Measurements from ENCODE around the gene ORM1. TPM values are rescaled to one million over a fixed set of nuclear protein-coding genes. Genes with fewer than 3 reads are reported as not detected.

The ORM1 gene
- total RNA-seq, 2 experiments from 2014 or later: not detected

DNA sequence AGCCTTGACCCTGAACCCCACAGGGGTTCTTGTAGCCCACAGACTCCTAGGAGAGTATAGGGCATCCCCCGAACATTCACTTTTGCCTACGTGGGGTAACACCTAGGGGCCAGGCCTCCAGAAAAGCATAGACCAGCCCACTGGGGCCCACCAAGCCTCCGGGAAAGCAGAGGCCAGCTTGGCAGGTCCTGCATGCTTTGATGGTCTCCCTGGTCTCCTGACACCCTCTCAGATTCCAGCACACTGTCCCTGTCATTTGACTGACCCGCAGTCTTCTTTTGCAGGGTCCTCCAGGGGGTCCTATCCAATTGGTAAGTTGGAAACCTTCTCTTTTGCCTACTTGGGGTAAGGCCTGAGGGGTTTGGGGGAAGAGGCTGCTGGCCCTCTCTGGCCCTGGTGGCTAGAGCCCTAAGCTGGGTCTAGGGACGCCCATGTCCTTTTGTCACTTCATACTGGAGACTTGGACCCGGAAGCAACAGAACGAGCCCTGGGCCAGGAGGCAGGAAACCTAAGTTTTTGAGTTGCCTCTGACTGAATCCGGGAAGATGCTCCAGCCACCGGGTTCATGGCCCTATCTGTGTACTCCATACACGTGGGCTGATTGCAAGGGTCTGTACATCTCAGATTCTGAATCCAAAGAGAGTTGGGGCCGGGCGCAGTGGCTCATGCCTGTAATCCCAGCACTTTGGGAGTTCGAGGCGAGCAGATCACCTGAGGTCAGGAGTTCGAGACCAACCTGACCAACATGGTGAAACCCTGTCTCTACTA lies 20.9 kb upstream of the ORM1 start:
- Histone ChIP-seq H3K4me3 (ENCODE audit: low read depth, low read length, poor library complexity, severe bottlenecking) (no peak overlapping the region), H4K20me1 (ENCODE audit: insufficient read depth, low read length) (no peaks in the 10 kb centered on the region), H3K9me2 (ENCODE audit: insufficient read depth, low read length) (no peaks in the 10 kb centered on the region), H3K4me2 (ENCODE audit: low read length) (no peak overlapping the region), H3K27ac (ENCODE audit: low read depth, low read length, poor library complexity, severe bottlenecking) (no peak overlapping the region), H2AFZ (ENCODE audit: low read length) (no peak overlapping the region), H3K36me3 (ENCODE audit: insufficient read depth, low read length) (no peaks in the 10 kb centered on the region), H3K79me2 (ENCODE audit: insufficient read depth, low read depth, low read length) (no peaks in the 10 kb centered on the region), H3K4me1 (ENCODE audit: insufficient read depth, low read length, poor library complexity, severe bottlenecking) (no peaks in the 10 kb centered on the region), H3K9me3 (ENCODE audit: low read length) (no peaks in the 10 kb centered on the region)
- no peak for DNase-seq (ENCODE audit: low spot score)
- intact Hi-C loops (cut with micrococcal nuclease; ENCODE audit: unreplicated experiment): no loop called here
- BruUV-seq (replicated peaks): no TSS peak
- CTCF ChIA-PET (ENCODE audit: unreplicated experiment): no interaction called here
- no peak for TF ChIP-seq EZH2phosphoT487 (IDR thresholded peaks at IDR 0.05; ENCODE audit: borderline replicate concordance, low read depth, low read length)
- TF ChIP-seq, protein P1, sequence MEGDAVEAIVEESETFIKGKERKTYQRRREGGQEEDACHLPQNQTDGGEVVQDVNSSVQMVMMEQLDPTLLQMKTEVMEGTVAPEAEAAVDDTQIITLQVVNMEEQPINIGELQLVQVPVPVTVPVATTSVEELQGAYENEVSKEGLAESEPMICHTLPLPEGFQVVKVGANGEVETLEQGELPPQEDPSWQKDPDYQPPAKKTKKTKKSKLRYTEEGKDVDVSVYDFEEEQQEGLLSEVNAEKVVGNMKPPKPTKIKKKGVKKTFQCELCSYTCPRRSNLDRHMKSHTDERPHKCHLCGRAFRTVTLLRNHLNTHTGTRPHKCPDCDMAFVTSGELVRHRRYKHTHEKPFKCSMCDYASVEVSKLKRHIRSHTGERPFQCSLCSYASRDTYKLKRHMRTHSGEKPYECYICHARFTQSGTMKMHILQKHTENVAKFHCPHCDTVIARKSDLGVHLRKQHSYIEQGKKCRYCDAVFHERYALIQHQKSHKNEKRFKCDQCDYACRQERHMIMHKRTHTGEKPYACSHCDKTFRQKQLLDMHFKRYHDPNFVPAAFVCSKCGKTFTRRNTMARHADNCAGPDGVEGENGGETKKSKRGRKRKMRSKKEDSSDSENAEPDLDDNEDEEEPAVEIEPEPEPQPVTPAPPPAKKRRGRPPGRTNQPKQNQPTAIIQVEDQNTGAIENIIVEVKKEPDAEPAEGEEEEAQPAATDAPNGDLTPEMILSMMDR (conservative IDR thresholded peaks at IDR 0.05; ENCODE audit: low read length): no peak
- POLR2A ChIA-PET: no interaction called here

DNA sequence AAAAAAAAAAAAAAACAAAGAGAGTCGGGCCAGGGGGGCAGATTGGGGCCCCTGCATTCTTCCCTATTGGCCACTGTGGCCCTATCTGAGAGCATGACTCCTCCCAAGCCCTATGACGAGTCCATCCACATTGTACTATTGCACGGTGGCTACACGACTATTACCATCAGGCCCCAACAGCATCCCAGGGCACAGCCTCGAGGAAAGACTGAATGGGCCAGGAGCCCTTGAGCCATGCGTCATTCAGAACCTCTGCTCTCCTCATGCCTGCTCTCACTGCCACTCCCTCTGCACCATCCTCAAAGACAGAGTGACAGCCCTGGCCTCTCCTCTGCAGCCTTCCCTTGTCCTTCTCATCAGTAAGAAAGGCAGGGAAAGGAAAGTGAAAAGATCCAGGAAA lies 20.2 kb upstream of the ORM1 start:
- ChIA-PET CTCF (ENCODE audit: unreplicated experiment) (no interaction called here), POLR2A (no interaction called here)
- Histone ChIP-seq H3K36me3 (ENCODE audit: insufficient read depth, low read length) (no peaks in the 10 kb centered on the region), H2AFZ (ENCODE audit: low read length) (no peak overlapping the region), H3K4me2 (ENCODE audit: low read length) (no peak overlapping the region), H3K9me3 (ENCODE audit: low read length) (no peaks in the 10 kb centered on the region), H3K4me1 (ENCODE audit: insufficient read depth, low read length, poor library complexity, severe bottlenecking) (no peaks in the 10 kb centered on the region), H3K4me3 (ENCODE audit: low read depth, low read length, poor library complexity, severe bottlenecking) (no peak overlapping the region), H3K79me2 (ENCODE audit: insufficient read depth, low read depth, low read length) (no peaks in the 10 kb centered on the region), H3K9me2 (ENCODE audit: insufficient read depth, low read length) (no peaks in the 10 kb centered on the region), H3K27ac (ENCODE audit: low read depth, low read length, poor library complexity, severe bottlenecking) (no peak overlapping the region), H4K20me1 (ENCODE audit: insufficient read depth, low read length) (no peaks in the 10 kb centered on the region)
- BruUV-seq (replicated peaks): no TSS peak
- intact Hi-C loops (cut with micrococcal nuclease; ENCODE audit: unreplicated experiment): no loop called here
- TF ChIP-seq, protein P1 (conservative IDR thresholded peaks at IDR 0.05; ENCODE audit: low read length): no peak
- TF ChIP-seq EZH2phosphoT487 (IDR thresholded peaks at IDR 0.05; ENCODE audit: borderline replicate concordance, low read depth, low read length): no peak
- no peak for DNase-seq (ENCODE audit: low spot score)

DNA sequence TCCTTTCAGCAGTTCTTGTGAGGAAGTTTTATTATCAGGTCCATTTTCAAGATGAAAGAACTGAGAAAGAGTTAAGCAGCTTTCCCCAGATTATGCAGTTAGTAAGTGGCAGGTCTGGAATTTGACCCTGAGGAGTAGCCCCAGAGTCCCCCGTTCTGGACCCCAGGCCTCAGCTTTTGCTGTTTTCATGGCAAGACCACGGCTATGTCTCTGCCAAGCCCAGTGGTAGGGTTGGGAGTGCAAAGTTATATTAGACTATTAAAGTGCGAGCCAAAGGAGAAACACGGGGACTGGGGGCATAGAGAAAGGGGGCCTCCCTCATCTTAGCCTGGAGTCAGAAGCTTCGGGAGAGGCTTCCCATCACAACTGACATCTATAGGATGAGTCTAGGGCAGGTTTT lies 19.3 kb upstream of the ORM1 start:
- ChIA-PET POLR2A (no interaction called here), CTCF (ENCODE audit: unreplicated experiment) (no interaction called here)
- H2AFZ ChIP-seq (ENCODE audit: low read length): no peak overlapping the region
- intact Hi-C loops (cut with micrococcal nuclease; ENCODE audit: unreplicated experiment): no loop called here
- no peak overlapping the region for H3K4me3 ChIP-seq (ENCODE audit: low read depth, low read length, poor library complexity, severe bottlenecking)
- H3K9me2 ChIP-seq (ENCODE audit: insufficient read depth, low read length): no peaks in the 10 kb centered on the region
- TF ChIP-seq, protein P1 (conservative IDR thresholded peaks at IDR 0.05; ENCODE audit: low read length): no peak
- no peak for TF ChIP-seq EZH2phosphoT487 (IDR thresholded peaks at IDR 0.05; ENCODE audit: borderline replicate concordance, low read depth, low read length)
- no peak overlapping the region for H3K4me2 ChIP-seq (ENCODE audit: low read length)
- H3K9me3 ChIP-seq (ENCODE audit: low read length): no peaks in the 10 kb centered on the region
- H3K79me2 ChIP-seq (ENCODE audit: insufficient read depth, low read depth, low read length): no peaks in the 10 kb centered on the region
- no TSS peak for BruUV-seq (replicated peaks)
- H4K20me1 ChIP-seq (ENCODE audit: insufficient read depth, low read length): no peaks in the 10 kb centered on the region
- no peaks in the 10 kb centered on the region for H3K4me1 ChIP-seq (ENCODE audit: insufficient read depth, low read length, poor library complexity, severe bottlenecking)
- DNase-seq (ENCODE audit: low spot score): no peak
- no peak overlapping the region for H3K27ac ChIP-seq (ENCODE audit: low read depth, low read length, poor library complexity, severe bottlenecking)
- H3K36me3 ChIP-seq (ENCODE audit: insufficient read depth, low read length): no peaks in the 10 kb centered on the region
